OCI-LY1 (cell line): ENCODE results near the gene SPOPL.

Source experiments
- H2AFZ ChIP-seq: fragments of 200-600 bp; sonication (generic), shearing (Covaris generic); 2 replicates; pipeline ENCODE4 v1.6.0; 2014; ENCODE audit warnings: antibody characterized with exemption, mild to moderate bottlenecking, low read length
- H3F3A ChIP-seq: fragments of 200-600 bp; sonication (generic), shearing (Covaris generic); 2 replicates; pipeline ENCODE4 v1.6.0; 2014; ENCODE audit warnings: mild to moderate bottlenecking, antibody characterized with exemption, low read length, moderate library complexity; ENCODE audit not compliant: insufficient read depth
- H3K27ac ChIP-seq: fragments of 200-600 bp; sonication (generic); 2 replicates; pipeline ENCODE4 v1.5.1; 2014; ENCODE audit warnings: low read length, mixed run types, mild to moderate bottlenecking, low read depth; ENCODE audit not compliant: poor library complexity, severe bottlenecking
- H3K27me3 ChIP-seq: fragments of 200-600 bp; sonication (generic); 2 replicates; pipeline ENCODE4 v1.6.0; 2014; ENCODE audit warnings: antibody characterized with exemption, mild to moderate bottlenecking, low read length, moderate library complexity; ENCODE audit not compliant: insufficient read depth
- H3K36me3 ChIP-seq: fragments of 200-600 bp; sonication (generic); 2 replicates; pipeline ENCODE4 v1.6.1; 2014; ENCODE audit warnings: mild to moderate bottlenecking, antibody characterized with exemption, low read length, moderate library complexity, mixed read lengths; ENCODE audit not compliant: insufficient read depth
- H3K4me1 ChIP-seq: fragments of 200-600 bp; sonication (generic); 2 replicates; pipeline ENCODE4 v1.5.1; 2014; ENCODE audit warnings: mild to moderate bottlenecking, low read length, moderate library complexity; ENCODE audit not compliant: insufficient read depth, severe bottlenecking
- H3K4me2 ChIP-seq: fragments of 200-600 bp; sonication (generic), shearing (Covaris generic); 2 replicates; pipeline ENCODE4 v1.6.1; 2014; ENCODE audit warnings: low read length
- H3K4me3 ChIP-seq: fragments of 200-600 bp; sonication (generic); 2 replicates; pipeline ENCODE4 v1.5.1; 2014; ENCODE audit warnings: low read length, low read depth, mild to moderate bottlenecking, mixed read lengths; ENCODE audit not compliant: poor library complexity, severe bottlenecking
- H3K79me2 ChIP-seq: fragments of 200-600 bp; shearing (Covaris generic); 2 replicates; pipeline ENCODE4 v1.6.1; 2016; ENCODE audit warnings: mixed run types, low read length, mixed read lengths; ENCODE audit not compliant: insufficient read depth
- H3K9ac ChIP-seq: fragments of 200-600 bp; sonication (generic), shearing (Covaris generic); 2 replicates; pipeline ENCODE4 v1.6.1; 2014; ENCODE audit warnings: mild to moderate bottlenecking, low read length, mixed read lengths
- H3K9me2 ChIP-seq: fragments of 200-600 bp; sonication (generic), shearing (Covaris generic); 2 replicates; pipeline ENCODE4 v1.6.1; 2014; ENCODE audit warnings: low read depth, mild to moderate bottlenecking, low read length, mixed read lengths
- H3K9me3 ChIP-seq: fragments of 200-600 bp; shearing (Covaris generic); 2 replicates; pipeline ENCODE4 v1.6.1; 2014; ENCODE audit warnings: low read length, mixed read lengths
- H4K20me1 ChIP-seq: fragments of 200-600 bp; sonication (generic), shearing (Covaris generic); 2 replicates; pipeline ENCODE4 v1.6.0; 2016; ENCODE audit warnings: mild to moderate bottlenecking, low read length; ENCODE audit not compliant: insufficient read depth
- CTCF ChIP-seq: fragments of 200-600 bp; sonication (generic), shearing (Covaris generic); IDR thresholded peaks from 2 replicates; pipeline ENCODE4 v1.5.1; 2017; ENCODE audit warnings: mild to moderate bottlenecking, antibody characterized with exemption, low read length, moderate library complexity, mixed read lengths
- EZH2 ChIP-seq: fragments of 200-600 bp; sonication (generic), shearing (Covaris generic); IDR thresholded peaks from 2 replicates; pipeline ENCODE4 v1.8.0; 2017; ENCODE audit warnings: borderline replicate concordance, mixed run types, mild to moderate bottlenecking, antibody characterized with exemption, low read length, moderate library complexity, mixed read lengths

The SPOPL gene

GRCh38 chr2:138490673-138491494 is 10.7 kb upstream of the SPOPL start:
- Histone ChIP-seq H3K4me2 (no peak overlapping the region), H3K4me3 (no peak overlapping the region), H3K79me2 (no peaks in the 10 kb centered on the region)

GRCh38 chr2:138491495-138491862 is 10.1 kb upstream of the SPOPL start:
- H3K4me1 ChIP-seq, result no peaks in the 10 kb centered on the region
- H3K79me2 ChIP-seq, result no peaks in the 10 kb centered on the region
- H3K27ac ChIP-seq, result no peak overlapping the region
- no peaks in the 10 kb centered on the region for H3K9me3 ChIP-seq
- H3F3A ChIP-seq, result no peaks in the 10 kb centered on the region
- no peaks in the 10 kb centered on the region for H4K20me1 ChIP-seq
- H3K9ac ChIP-seq, result no peak overlapping the region
- no peak overlapping the region for H3K4me2 ChIP-seq
- TF ChIP-seq CTCF, result no peak
- no peak for TF ChIP-seq EZH2
- H3K36me3 ChIP-seq, result no peaks in the 10 kb centered on the region
- no peak overlapping the region for H3K4me3 ChIP-seq
- no peaks in the 10 kb centered on the region for H3K27me3 ChIP-seq
- H3K9me2 ChIP-seq, result no peaks in the 10 kb centered on the region
- H2AFZ ChIP-seq, result no peak overlapping the region

More at GRCh38 chr2:138490673-138491494, 10.7 kb upstream of the SPOPL start:
- Histone ChIP-seq H3K9ac (no peak overlapping the region), H3K27ac (no peak overlapping the region), H3K36me3 (no peaks in the 10 kb centered on the region), H3K27me3 (no peaks in the 10 kb centered on the region), H3K4me1 (no peaks in the 10 kb centered on the region), H4K20me1 (no peaks in the 10 kb centered on the region), H3F3A (no peaks in the 10 kb centered on the region), H3K9me2 (no peaks in the 10 kb centered on the region), H2AFZ (no peak overlapping the region), H3K9me3 (no peaks in the 10 kb centered on the region)
- TF ChIP-seq CTCF (no peak), EZH2 (no peak)

- H3K9me2 ChIP-seq, result no peaks in the 10 kb centered on the region
- H3K4me3 ChIP-seq, result no peak overlapping the region
- no peaks in the 10 kb centered on the region for H3K36me3 ChIP-seq
- no peaks in the 10 kb centered on the region for H3K9me3 ChIP-seq
- TF ChIP-seq EZH2 (no peak), CTCF (no peak)
- no peaks in the 10 kb centered on the region for H3K4me1 ChIP-seq
- no peak overlapping the region for H3K27ac ChIP-seq
- no peaks in the 10 kb centered on the region for H4K20me1 ChIP-seq
- no peak overlapping the region for H2AFZ ChIP-seq
- H3K27me3 ChIP-seq, result no peaks in the 10 kb centered on the region
- H3F3A ChIP-seq, result no peaks in the 10 kb centered on the region
- H3K79me2 ChIP-seq, result no peaks in the 10 kb centered on the region
- H3K9ac ChIP-seq, result no peak overlapping the region
- no peak overlapping the region for H3K4me2 ChIP-seq
Observed at GRCh38 chr2:138492160-138492559, 9.4 kb upstream of the SPOPL start.
